SHP77 (cell line): Measurements from ENCODE around the gene GPAM.
"Not testable (repeated sequence)": the region's sequence is repeated elsewhere in the genome, so short reads cannot be mapped to it uniquely, and the experiment has no call there.

ENCODE experiments used
- DNase-seq, 2 experiments: peaks; one replicate each; lab custom pipeline; 2025; lab: John Stamatoyannopoulos, UW

GPAM gene, protein sequence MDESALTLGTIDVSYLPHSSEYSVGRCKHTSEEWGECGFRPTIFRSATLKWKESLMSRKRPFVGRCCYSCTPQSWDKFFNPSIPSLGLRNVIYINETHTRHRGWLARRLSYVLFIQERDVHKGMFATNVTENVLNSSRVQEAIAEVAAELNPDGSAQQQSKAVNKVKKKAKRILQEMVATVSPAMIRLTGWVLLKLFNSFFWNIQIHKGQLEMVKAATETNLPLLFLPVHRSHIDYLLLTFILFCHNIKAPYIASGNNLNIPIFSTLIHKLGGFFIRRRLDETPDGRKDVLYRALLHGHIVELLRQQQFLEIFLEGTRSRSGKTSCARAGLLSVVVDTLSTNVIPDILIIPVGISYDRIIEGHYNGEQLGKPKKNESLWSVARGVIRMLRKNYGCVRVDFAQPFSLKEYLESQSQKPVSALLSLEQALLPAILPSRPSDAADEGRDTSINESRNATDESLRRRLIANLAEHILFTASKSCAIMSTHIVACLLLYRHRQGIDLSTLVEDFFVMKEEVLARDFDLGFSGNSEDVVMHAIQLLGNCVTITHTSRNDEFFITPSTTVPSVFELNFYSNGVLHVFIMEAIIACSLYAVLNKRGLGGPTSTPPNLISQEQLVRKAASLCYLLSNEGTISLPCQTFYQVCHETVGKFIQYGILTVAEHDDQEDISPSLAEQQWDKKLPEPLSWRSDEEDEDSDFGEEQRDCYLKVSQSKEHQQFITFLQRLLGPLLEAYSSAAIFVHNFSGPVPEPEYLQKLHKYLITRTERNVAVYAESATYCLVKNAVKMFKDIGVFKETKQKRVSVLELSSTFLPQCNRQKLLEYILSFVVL

DNA sequence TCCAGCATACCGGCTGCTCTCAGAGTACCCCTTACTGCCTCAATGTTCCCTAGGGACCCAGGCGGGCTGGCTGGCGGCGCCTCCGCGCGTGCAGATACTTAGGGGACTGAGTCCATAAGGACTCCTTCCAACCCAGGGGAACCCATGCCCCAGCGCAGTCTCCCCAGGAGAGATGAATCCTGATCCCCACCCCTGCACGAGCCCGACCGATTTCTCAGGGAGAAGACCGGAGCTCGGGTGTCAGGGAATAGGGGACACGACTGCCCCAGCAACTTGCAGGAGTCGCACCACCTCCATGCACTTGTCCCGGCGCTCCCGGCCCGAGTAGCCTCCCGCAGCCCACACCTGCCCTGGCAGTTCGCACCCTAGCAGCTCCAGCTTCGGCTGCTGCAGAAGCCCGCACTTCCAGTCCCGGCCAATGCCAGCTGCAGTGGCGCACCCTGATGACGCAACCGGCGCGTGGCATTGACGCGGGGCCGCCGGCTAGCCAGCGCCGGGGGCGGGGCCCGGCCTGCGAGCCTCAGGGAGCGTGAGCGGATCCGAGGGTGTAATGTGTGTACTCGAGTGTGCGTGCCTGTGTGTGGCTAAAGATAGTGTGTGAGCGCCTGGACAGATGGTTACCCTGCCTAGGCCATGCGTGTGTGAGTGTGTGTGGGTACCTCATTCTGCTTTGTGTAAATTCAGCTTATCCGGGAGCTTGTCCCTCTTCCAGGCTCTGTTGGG lies at the start of gene GPAM:
Gene GPAM (minus strand): TSS at position 437 of the 723 bp plus-strand sequence. CDS start 1,981 bp downstream, outside the sequence.
- peak; percentile 84 to 89 for DNase-seq

DNA sequence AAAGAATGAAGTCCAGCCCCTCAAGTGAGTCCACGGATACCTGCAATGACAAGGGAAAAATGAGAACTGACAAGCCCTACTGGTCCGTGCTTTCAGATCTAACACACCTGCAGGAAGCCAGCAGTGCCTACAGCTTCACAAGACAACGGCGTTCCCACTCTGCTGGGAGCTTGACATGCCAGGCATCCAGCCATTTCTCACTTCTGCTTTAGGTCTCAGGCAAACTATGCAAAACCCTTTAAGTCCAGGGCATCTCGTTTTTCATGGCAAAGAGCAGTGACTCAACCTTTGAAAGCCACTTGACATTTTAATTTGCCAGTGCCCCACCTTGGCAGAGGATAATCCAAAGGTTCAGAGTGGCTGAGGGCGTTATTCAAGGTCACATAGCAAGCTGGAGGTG lies 49.1 kb upstream of the GPAM start:
- DNase-seq = no peak

DNA sequence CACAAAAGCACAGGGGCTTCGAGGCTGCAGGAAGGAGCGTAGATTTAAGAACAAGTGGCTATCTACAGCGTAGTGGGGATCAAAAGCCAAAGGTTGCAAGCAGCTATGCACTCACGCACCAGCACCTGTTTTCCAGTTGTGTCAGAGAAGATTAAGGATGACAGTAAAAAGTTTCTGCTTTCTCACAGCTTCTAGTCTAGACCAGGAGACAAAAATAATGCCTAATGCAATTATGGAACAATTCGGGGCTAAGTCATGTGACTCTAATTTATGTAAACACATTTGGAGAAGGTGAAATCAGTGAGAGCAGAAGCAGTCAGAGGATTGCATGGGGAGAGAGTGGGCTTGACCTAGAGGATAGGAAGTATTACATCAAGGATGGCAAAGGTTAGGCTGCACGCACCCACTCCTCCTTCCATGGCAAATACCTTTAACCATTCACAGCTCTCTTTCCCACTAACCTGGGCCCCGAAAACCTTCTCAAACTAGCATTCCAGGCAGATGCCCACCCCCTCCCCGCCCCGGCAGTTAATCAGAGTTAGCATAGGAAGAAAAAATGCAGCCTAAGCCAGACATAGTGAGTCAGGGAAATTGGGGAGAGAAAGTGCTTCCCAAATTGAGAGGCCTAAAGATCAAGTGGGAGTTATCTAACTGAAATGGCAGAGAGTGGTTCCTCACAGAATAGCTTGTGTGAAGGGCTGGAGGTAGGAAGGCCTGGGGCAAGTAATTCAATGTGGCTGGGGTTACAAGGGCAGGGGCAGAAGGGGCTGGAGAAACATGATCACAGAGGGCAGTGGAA lies 48.2 kb upstream of the GPAM start:
- DNase-seq = no peak

DNA sequence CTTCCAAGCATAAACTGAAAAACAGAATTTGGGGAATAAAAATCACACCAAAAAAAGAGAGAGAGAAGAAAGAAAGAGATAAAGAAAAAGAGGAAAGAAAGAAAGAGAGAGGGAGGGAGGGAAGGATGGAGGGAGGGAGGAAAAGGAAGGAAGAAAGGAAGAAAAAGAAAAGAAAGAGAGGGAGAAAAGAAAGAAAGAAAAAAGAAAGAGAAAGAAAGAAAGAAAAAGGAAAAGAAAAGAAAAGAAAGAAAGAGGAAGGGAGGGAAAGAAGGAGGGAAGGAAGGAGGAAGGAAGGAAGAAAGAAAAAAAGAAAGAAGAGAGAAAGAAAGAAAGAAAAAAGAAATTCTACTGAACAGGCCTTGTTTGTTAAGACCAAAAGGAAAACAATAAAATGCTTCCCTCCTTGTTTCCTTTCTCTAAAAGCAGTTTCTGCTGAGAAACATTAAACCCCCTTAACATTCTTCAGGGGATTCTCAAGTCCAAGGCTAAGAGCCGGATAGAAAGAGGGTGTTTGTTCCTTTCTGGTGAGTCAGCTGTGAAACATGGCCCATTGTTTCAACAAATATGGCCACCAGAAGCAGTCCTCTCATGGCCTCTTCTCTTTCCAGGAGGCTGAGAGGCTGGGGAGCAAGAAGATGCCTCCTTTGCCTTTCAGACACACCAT lies 46.9 kb upstream of the GPAM start:
- no peak for DNase-seq

DNA sequence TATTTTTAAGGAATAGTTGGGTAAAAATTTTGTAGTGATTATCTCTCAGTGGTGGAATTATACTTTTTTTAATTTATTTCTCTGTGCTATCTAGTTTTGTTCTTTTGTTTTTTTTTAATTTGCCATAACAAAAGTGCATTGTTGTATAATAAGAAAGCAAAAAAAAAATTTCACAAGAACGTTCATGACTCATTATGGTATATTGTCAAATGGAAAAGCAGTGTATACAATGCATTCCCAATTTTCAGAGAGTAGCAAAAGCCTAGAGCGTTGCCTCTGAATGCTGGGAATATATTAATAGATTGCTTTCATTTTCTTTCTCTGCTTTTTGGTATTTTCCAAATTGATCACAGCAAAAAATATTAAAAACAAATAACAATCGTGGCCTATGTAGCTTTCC lies 46.3 kb upstream of the GPAM start:
- no peak for DNase-seq

DNA sequence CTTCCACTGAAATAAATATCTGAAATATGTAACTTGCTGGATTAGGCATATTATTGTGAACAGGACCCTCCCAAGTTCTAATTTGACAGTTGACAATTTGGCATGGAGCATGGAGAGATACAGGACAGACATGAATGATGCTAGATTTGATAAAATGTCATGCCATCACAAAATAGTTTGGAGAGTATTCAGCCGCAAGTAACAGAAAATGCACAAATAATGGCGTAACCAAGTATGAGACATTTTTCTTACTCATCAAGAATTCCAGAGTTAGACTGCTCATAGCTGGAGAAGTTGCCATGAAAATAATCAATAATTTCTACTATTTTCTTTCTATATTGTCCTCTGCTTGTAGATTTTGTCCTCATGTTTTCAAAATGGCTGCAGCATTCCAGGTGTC lies 45.5 kb upstream of the GPAM start:
- no peak for DNase-seq

DNA sequence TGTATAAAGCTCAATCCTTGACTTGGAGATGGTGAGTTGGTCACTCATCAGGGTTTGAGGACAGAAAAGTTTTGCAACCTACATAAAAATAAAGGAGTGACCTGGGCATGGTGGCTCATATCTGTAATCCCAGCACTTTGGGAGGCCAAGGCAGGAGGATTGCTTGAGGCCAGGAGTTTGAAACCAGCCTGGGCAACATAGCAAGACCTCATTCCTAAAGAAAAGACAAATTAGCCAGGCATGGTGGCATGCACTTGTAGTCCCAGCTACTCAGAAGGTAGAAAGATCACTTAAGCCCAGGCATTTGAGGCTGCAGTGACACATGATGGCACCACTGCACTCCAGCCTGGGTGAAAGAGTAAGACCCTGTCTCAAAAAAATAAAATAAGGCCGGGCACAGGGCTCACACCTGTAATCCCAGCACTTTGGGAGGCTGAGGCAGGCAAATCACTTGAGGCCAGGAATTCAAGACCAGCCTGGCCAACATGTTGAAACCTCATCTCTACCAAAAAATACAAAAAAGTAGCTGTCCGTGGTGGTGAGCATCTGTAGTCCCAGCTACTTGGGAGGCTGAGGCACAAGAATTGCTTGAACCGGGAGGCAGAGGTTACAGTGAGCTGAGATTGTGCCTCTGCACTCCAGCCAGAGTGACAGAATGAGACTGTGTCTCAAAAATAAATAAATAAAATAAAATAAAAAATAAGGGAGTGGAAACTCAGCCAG lies 45.0 kb upstream of the GPAM start:
- DNase-seq = not testable (repeated sequence)

DNA sequence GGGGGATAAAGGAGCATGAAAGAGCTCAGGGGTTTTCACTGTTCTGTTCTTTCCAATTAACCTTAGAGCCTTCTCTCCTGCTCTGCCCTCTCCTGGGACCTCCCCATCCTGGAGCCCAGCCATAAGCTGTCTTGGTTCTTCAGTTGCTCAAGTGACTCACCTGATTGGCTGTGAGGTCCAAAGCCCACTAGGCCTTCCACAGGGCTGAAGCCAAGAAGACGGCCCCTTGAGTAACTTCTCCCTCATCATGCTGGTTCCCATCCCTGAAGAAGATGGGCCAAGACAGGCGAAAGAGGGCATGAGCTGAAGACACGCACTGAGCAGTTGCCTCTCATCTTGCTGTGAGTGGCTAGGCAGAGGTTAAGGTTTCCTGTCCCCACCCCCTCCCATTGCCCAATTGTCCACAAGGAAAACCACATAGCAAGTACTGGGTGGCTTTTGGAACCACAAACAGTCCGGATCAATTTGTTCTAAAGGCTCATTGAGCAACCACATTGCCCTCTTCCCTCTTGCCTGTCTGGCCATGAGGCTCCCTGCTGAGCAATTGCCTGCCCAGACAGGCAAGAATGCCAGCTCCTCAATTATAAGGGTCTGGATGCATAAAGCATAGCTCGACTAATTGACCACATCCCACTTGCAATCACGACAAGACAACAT lies 43.9 kb upstream of the GPAM start:
- no peak for DNase-seq

DNA sequence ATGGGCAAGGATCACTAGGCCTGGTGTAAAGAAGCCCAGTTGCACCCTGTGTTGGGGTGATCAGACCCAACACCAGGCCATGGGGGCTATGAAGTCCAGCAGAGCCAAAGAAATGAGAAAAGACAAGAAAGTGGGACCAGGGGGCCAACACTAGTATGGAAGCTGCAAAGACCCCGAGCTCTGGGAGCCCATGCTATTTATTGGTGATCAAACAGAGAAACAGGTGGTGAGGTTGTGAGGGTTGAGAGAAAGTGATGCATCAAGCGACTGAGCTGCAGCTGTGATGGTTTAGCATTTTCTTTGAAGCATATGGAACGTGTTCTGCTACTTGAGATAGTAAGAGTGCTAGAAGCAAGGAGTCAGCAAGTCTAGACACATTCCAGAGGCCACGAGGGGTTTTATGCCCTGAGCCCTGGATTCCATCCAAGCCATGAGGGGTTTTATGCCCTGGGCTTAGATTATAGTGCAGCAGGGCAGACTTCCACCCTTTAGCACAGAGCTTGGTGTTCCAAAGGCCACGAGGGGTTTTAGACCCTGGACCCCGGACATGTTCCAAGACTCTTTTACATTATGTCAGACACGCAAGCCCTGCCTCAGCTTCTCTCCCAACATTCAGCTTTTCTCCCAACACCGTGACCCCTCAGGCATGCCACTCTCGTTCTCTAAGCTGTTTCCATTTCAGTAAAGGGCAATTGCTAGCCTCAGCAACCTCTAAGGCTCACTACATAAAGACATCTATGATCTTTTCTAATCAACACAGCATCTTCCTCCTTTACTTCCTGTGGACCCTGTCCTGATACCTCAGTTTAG lies 43.1 kb upstream of the GPAM start:
- DNase-seq = no peak

DNA sequence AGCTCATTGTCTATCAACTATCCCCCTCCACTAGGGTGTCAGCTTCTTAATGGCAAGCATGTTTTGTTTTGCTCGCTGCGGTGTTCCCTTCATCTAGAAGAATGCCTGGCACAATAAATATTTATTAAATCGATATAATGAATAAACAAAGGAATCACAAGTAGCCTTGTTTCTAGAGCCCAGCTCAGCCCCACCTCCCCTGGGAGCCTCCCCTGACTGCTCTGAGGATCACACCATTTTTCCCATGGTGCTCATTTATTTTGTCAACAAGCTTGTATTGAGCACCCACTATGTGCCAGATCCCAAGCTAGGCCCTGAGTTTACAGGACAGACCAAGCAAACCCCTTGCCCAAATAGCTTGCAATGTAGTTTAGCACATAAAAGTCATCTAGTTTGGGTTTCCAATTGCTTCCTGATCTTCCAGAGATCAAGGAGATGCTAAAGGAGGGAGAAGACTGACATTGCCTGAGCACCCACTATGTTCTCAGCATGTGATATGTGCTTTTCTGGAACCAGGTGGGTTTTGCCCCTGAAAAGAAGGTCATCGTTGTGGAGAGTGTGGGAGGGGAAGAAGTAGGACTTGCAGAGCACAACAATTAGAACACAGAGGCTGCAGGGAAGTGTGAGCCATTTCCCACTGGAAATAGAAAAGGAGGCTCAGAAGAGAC lies 42.3 kb upstream of the GPAM start:
- DNase-seq = no peak

DNA sequence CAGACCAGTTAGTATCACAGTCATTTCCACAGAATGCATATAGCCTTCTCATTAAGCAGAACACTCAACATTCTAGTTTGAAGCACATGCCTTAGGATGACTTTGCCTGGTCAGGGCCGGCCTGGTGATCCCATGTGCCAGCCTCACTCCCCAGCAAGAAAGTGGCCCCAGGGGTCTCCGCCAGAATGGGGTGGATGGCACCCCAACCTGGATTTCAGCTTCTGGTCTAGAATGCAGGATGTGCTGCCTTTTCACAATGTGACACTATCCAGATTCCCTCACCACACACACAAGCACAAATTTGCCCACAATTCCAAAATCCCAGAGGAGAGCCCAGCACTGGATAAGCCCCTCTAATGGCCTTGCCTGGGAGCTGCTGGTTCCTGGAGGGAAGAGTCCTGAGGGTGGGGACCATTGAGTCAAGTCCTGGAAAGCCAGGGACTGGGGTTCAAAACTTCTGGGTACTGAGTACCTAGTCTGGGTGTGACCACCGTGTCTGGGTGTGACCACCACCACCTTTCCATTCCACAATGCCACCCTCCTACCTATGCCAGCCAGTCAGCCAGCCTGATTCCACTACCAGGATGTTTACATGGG lies 41.5 kb upstream of the GPAM start:
- DNase-seq = no peak

DNA sequence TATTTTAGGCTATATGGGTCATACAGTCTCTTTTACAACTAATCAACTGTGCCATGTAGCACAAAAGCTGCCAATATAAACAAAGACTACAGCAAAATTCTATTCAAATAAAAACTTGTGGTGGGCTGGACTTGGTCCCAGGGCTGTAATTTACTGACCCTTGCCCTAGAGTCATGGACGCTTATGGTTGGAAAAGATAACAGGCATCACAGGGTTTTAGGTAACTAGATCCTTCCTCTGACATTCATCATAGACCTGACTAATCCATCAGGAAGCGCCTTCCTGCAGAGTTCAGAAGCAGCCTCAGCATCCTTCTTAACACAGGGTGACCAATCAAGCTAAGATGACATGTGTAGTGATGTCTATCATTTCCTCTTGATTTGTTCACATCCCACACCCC lies 40.2 kb upstream of the GPAM start:
- DNase-seq = no peak

DNA sequence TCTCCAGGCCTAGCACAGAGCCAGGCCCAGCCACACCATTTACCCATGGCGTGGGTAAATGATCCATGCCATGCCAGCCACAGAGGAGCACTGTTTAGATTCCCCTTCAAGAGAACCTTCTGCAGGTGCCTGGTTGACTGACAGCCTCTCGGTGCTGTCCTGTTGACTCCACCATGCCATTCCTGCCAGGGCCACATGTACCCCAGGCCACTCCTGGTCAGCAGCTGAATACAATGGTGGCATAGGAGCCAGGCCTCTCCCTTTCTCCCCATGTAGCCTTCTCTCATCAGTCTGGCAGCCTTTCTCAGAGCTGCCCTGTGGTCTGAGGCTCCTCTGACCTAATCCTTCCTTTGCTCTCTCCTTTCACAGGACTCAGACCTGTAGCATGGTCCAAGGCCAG lies 39.2 kb upstream of the GPAM start:
- no peak for DNase-seq

DNA sequence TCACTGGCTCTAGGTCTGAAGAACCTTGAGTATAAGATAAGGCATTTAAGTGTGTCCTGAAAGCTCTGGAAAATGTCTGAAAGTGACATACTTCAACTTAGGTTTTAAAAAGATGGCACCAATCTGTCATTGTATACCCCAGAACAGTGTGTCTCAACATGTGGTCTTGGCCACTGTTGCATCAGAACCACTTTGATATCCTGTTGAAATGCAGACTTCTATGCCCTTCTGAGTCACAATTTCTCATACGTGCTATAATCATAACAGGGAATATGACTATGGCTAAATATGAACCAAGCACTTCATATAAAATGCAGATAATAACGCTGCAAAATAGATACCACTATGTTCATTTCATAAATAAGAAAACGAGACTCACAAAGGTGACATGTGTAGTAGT lies 38.0 kb upstream of the GPAM start:
- no peak for DNase-seq

DNA sequence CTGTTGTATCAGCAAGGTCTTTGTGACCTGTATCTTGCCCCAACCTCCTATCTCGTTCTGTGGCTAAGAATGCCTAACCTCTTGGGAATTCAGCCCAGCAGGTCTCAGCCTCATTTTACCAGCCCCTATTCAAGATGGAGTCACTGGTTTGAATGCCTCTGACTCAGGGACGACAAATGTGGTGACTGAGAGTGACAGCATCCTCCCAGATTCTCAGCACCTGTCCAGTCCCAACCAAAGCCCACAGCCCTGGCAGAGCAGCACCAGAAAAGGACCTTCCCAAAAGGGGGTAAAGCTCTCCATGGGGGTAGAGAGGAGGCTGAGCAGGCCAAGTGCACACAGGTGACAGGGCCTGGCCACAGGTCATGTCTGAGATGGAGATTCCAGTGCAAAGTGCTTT lies 35.4 kb upstream of the GPAM start:
- DNase-seq = no peak

DNA sequence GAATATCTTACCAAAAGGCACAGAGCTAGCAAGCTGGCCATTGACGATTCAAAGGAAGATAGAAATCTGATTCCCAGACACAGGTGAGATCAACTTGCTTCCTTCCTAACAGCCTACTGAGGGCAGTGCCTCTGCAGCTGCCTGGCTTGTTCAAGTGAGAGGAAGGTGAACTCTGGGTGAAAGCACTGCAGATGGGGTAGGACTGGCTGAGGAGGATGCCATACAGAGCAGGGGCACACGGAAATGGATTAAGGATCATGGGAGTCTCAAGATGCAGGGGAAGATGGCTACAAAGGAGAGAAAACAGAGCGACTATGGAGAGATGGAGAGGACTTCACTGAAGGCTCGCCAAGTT lies 34.4 kb upstream of the GPAM start:
- no peak for DNase-seq

DNA sequence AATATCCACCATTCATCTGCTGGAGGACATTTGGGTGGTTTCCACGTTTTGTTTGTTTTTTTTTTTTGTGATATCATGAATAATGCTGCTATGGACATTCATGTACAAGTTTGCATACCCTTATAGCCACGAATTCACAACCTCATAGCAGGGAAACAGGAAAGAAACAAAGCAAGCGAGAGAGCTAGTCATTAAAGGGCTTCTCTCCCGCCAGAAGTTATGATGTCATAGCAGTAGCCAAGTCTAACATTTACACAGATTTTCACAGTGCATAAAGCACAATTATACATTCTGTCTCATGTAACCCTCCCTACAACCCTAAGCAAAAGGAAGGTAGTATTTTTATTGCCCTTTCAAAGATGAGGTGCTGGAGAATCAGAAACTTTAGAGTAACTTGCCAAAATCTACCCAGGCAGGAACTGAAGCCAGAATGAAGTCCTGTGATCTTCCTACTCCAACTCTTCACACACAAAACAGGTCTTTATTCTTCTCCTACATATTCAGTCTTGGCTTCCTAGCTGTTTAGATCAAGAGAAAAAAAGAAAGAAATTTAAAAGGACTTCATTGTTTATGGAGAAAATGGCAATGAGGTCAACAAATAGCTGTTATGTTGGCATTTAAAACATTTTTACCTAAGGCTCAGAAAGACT lies 33.9 kb upstream of the GPAM start:
- DNase-seq = no peak

DNA sequence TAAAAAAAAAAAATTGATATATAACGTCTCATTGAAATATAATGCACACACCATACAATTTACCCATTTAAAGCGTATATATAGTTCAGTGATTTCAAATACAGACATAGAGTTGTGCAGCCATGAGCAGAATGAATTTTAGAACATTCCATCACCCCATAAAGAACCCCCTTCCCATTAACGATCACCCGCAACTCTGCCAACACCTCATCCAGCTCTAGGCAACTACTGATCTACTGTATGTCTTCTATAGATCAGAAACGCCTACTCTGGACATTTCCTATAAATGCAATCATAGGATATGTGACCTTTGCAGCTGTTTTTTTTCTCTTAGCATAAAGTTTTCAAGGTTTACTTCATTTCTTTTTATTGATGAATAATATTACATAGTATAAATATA lies 33.4 kb upstream of the GPAM start:
- DNase-seq = no peak
